Measurements from ENCODE around the gene LBX2.

LBX2 gene

DNA sequence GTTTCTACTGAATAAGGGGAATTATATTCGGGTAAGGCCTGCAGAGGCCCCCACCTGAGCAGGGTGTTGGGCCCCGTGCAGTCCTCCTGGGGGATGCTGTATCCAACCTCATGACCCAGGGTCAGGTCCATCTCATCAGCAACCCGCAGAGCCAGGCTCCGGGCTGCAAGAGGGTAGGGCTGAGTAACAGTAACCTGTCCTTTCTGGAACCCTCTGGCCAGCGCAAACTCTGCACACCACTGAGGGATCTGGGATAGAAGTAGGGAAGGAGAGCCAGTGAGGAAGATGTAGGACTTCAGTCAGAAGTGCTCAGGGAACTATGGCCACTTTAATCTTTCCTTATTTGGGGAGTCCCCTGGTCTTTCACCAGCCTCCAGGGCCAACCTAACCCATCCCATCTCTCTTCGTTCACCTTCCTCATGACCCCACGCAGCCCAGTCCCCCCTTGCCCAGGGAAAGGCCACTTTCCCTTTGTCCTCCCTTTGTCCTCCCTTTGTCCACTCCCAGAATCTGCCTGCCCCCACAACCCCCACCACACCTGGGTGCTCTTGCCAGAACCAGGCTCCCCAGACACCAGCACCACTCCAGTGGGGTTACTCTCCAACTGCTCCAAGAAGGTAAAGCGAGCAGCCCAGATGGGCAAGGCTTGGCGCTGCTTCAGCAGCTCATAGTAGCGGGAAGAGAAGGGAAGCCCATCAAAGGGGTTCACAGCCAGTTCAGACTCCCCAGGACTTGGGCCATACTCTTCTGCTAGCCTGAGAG is 25.7 kb upstream of the LBX2 start:
- DNase-seq: no peak
- Histone ChIP-seq H3K36me3 (ENCODE audit: control insufficient read depth, insufficient read depth, low read length) (peaks cover 6% of the 10 kb centered on the region), H3K4me1 (ENCODE audit: control insufficient read depth, low read depth, low read length) (peaks cover 7% of the 10 kb centered on the region), H3K79me2 (ENCODE audit: control insufficient read depth, insufficient read depth, low read length) (peaks cover 16% of the 10 kb centered on the region), H3K56ac (ENCODE audit: low read length) (no peak overlapping the region), H2BK15ac (replicated peaks; ENCODE audit: low read depth) (no peak overlapping the region), H3K4me2 (ENCODE audit: low read length) (no peak overlapping the region), H3K18ac (ENCODE audit: low read length) (no peak overlapping the region), H2BK5ac (ENCODE audit: low read length) (no peak overlapping the region), H2BK120ac (ENCODE audit: low read depth, low read length) (no peak overlapping the region), H3K4ac (ENCODE audit: low read depth, low read length) (no peak overlapping the region), H2AK5ac (ENCODE audit: low read length) (no peak overlapping the region), H3K27me3 (ENCODE audit: insufficient read depth, low read length, poor library complexity) (no peaks in the 10 kb centered on the region), H4K8ac (ENCODE audit: low read depth, low read length) (no peak overlapping the region), H3K4me3 (ENCODE audit: low read length) (no peak overlapping the region), H4K5ac (ENCODE audit: low read length) (no peak overlapping the region), H3K23ac (ENCODE audit: low read length) (no peak overlapping the region), H3K9ac (ENCODE audit: low read length) (no peak overlapping the region), H3K79me1 (ENCODE audit: low read length) (peaks cover 16% of the 10 kb centered on the region), H3K27ac (ENCODE audit: low read depth, low read length) (no peak overlapping the region)
- WGBS (ENCODE audit: extremely low coverage, insufficient coverage, low lambda C conversion rate): no CpG with 5 or more reads among the region's 10 CpGs

DNA sequence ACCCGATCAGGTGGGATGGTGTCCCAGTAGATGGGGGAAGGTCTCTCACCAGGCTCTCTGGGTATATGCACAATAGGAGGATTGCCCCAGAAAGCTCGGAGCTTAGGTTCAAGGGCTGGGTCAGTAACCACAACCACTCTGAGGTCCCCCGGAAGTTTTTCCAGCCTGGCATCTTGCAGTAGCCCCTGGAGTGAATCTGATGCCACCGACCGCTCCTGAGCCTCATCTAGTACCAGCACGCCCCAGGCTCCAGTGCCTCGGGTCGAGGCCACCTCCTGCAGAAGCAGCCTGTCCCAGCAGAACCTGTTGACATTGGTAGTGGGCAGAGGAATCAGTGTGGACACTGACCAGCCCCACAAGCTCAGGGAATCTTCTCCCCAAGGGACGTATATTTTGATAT is 24.6 kb upstream of the LBX2 start:
- H3K4me1 ChIP-seq (ENCODE audit: control insufficient read depth, low read depth, low read length): peaks cover 7% of the 10 kb centered on the region
- no peak overlapping the region for H2AK5ac ChIP-seq (ENCODE audit: low read length)
- H4K8ac ChIP-seq (ENCODE audit: low read depth, low read length): no peak overlapping the region
- H3K27ac ChIP-seq (ENCODE audit: low read depth, low read length): no peak overlapping the region
- no peak overlapping the region for H3K9ac ChIP-seq (ENCODE audit: low read length)
- H3K23ac ChIP-seq (ENCODE audit: low read length): no peak overlapping the region
- H3K18ac ChIP-seq (ENCODE audit: low read length): no peak overlapping the region
- no peak overlapping the region for H3K4me3 ChIP-seq (ENCODE audit: low read length)
- H2BK15ac ChIP-seq (replicated peaks; ENCODE audit: low read depth): no peak overlapping the region
- no peak for DNase-seq
- peaks cover 14% of the 10 kb centered on the region for H3K79me2 ChIP-seq (ENCODE audit: control insufficient read depth, insufficient read depth, low read length)
- H3K56ac ChIP-seq (ENCODE audit: low read length): no peak overlapping the region
- no peak overlapping the region for H2BK120ac ChIP-seq (ENCODE audit: low read depth, low read length)
- H3K36me3 ChIP-seq (ENCODE audit: control insufficient read depth, insufficient read depth, low read length): peaks cover 6% of the 10 kb centered on the region
- no peak overlapping the region for H2BK5ac ChIP-seq (ENCODE audit: low read length)
- WGBS (ENCODE audit: extremely low coverage, insufficient coverage, low lambda C conversion rate): no CpG with 5 or more reads among the region's 9 CpGs
- H3K4me2 ChIP-seq (ENCODE audit: low read length): no peak overlapping the region
- no peak overlapping the region for H3K4ac ChIP-seq (ENCODE audit: low read depth, low read length)
- H3K79me1 ChIP-seq (ENCODE audit: low read length): peaks cover 14% of the 10 kb centered on the region
- H3K27me3 ChIP-seq (ENCODE audit: insufficient read depth, low read length, poor library complexity): peaks cover 9% of the 10 kb centered on the region
- H4K5ac ChIP-seq (ENCODE audit: low read length): no peak overlapping the region

DNA sequence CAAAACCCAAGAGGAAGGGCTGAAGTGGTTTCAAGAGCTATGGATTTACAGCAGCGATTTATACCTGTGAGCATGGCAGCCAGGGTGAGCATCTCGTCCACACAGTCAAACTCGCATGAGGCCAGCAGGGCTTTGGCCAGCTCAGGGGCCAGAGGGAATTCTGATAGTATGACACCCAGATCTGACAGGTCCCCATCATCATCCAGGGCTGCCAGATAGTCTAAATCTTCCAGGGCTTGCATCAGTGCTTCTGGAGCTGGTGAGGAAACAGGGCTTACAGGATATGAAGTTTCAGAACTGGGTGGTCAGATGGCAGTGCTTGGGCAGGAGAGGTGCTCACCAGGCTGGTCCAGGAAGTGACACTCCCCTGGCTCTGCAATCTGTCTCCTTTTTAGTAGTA is 23.1 kb upstream of the LBX2 start:
- Histone ChIP-seq H3K79me2 (ENCODE audit: control insufficient read depth, insufficient read depth, low read length) (no peaks in the 10 kb centered on the region), H3K4me1 (ENCODE audit: control insufficient read depth, low read depth, low read length) (no peaks in the 10 kb centered on the region), H3K4me3 (ENCODE audit: low read length) (no peak overlapping the region), H2BK120ac (ENCODE audit: low read depth, low read length) (no peak overlapping the region), H3K4me2 (ENCODE audit: low read length) (no peak overlapping the region), H2BK15ac (replicated peaks; ENCODE audit: low read depth) (no peak overlapping the region), H3K4ac (ENCODE audit: low read depth, low read length) (no peak overlapping the region), H3K18ac (ENCODE audit: low read length) (no peak overlapping the region), H2BK5ac (ENCODE audit: low read length) (no peak overlapping the region), H3K23ac (ENCODE audit: low read length) (no peak overlapping the region), H3K56ac (ENCODE audit: low read length) (no peak overlapping the region), H2AK5ac (ENCODE audit: low read length) (no peak overlapping the region), H4K8ac (ENCODE audit: low read depth, low read length) (no peak overlapping the region), H3K9ac (ENCODE audit: low read length) (no peak overlapping the region), H3K79me1 (ENCODE audit: low read length) (no peaks in the 10 kb centered on the region), H3K27ac (ENCODE audit: low read depth, low read length) (no peak overlapping the region), H4K5ac (ENCODE audit: low read length) (no peak overlapping the region), H3K27me3 (ENCODE audit: insufficient read depth, low read length, poor library complexity) (peaks cover 22% of the 10 kb centered on the region), H3K36me3 (ENCODE audit: control insufficient read depth, insufficient read depth, low read length) (peaks cover 4% of the 10 kb centered on the region)
- WGBS (ENCODE audit: extremely low coverage, insufficient coverage, low lambda C conversion rate): no CpG with 5 or more reads among the region's 3 CpGs
- no peak for DNase-seq

DNA sequence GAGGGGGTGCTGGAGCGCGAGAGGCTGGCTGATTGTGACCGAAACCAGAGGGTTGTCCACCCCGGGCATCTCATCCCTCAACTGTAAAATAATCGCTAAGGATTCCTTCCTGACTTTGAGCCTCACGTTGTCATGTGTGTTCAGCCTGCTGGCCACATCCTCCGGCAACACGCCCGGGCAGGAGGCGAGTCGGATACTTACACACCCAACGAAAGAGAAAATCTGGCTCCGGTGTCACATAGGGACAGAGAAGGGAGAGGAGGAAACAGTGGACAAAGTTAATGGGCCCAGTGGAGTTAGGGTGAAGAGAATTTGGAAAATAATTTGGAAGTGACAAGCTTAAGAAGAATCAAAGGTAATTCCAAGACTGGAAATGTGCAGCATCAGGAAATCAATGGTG is 17.2 kb upstream of the LBX2 start:
- H3K56ac ChIP-seq (ENCODE audit: low read length): no peak overlapping the region
- H3K4me1 ChIP-seq (ENCODE audit: control insufficient read depth, low read depth, low read length): peaks cover 3% of the 10 kb centered on the region
- no peak overlapping the region for H3K4me2 ChIP-seq (ENCODE audit: low read length)
- no peak overlapping the region for H3K23ac ChIP-seq (ENCODE audit: low read length)
- no CpG with 5 or more reads among the region's 13 CpGs for WGBS (ENCODE audit: extremely low coverage, insufficient coverage, low lambda C conversion rate)
- H3K27me3 ChIP-seq (ENCODE audit: insufficient read depth, low read length, poor library complexity): peaks cover 68% of the 10 kb centered on the region
- H3K36me3 ChIP-seq (ENCODE audit: control insufficient read depth, insufficient read depth, low read length): no peaks in the 10 kb centered on the region
- no peaks in the 10 kb centered on the region for H3K79me2 ChIP-seq (ENCODE audit: control insufficient read depth, insufficient read depth, low read length)
- no peak overlapping the region for H4K8ac ChIP-seq (ENCODE audit: low read depth, low read length)
- H3K4me3 ChIP-seq (ENCODE audit: low read length): no peak overlapping the region
- no peak overlapping the region for H3K4ac ChIP-seq (ENCODE audit: low read depth, low read length)
- H4K5ac ChIP-seq (ENCODE audit: low read length): no peak overlapping the region
- no peak overlapping the region for H3K9ac ChIP-seq (ENCODE audit: low read length)
- no peak overlapping the region for H2BK5ac ChIP-seq (ENCODE audit: low read length)
- H3K18ac ChIP-seq (ENCODE audit: low read length): no peak overlapping the region
- no peak overlapping the region for H2AK5ac ChIP-seq (ENCODE audit: low read length)
- no peak overlapping the region for H2BK120ac ChIP-seq (ENCODE audit: low read depth, low read length)
- H3K79me1 ChIP-seq (ENCODE audit: low read length): no peaks in the 10 kb centered on the region
- no peak overlapping the region for H3K27ac ChIP-seq (ENCODE audit: low read depth, low read length)
- no peak overlapping the region for H2BK15ac ChIP-seq (replicated peaks; ENCODE audit: low read depth)
- no peak for DNase-seq

DNA sequence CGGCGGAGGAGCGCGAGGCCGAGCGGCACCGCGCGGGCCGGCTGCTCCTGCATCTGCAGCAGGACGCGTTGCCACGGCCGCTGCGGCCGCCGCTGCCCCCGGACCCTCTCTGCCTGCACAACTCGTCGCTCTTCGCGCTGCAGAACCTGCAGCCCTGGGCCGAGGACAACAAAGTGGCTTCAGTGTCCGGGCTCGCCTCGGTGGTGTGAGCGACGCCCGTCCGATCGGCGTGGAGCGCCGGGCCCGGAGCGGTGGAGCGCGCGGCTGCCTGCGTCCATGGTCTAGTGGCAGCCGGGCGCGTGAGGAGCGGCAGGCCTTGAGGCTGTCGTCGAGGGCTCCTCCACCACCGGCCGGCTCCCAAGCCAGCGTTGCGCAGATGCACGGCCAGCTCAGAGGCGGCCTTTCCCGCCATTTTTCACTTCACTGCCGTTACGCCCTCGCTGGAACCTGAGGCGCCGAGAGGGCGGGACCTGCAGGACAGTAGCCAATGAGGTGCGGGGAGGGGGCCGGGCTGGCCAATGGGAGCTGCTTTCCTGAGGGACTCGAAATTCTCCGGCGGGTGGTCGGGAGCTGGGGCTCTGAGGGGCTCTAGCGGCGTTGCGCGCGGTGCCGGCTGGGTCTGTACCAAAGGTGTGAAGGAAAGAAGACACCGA is 16.7 kb upstream of the LBX2 start:
- no CpG with 5 or more reads among the region's 72 CpGs for WGBS (ENCODE audit: extremely low coverage, insufficient coverage, low lambda C conversion rate)
- Histone ChIP-seq H4K5ac (ENCODE audit: low read length) (no peak overlapping the region), H3K4me1 (ENCODE audit: control insufficient read depth, low read depth, low read length) (peaks cover 3% of the 10 kb centered on the region), H3K27me3 (ENCODE audit: insufficient read depth, low read length, poor library complexity) (peaks cover 73% of the 10 kb centered on the region), H2BK15ac (replicated peaks; ENCODE audit: low read depth) (no peak overlapping the region), H3K56ac (ENCODE audit: low read length) (peak overlapping the region; percentile 67), H3K18ac (ENCODE audit: low read length) (no peak overlapping the region), H3K27ac (ENCODE audit: low read depth, low read length) (no peak overlapping the region), H3K4me3 (ENCODE audit: low read length) (no peak overlapping the region), H3K4me2 (ENCODE audit: low read length) (no peak overlapping the region), H3K79me1 (ENCODE audit: low read length) (no peaks in the 10 kb centered on the region), H3K36me3 (ENCODE audit: control insufficient read depth, insufficient read depth, low read length) (no peaks in the 10 kb centered on the region), H3K4ac (ENCODE audit: low read depth, low read length) (no peak overlapping the region), H3K79me2 (ENCODE audit: control insufficient read depth, insufficient read depth, low read length) (no peaks in the 10 kb centered on the region), H2BK5ac (ENCODE audit: low read length) (no peak overlapping the region), H2AK5ac (ENCODE audit: low read length) (no peak overlapping the region), H3K9ac (ENCODE audit: low read length) (peak overlapping the region; percentile 13), H3K23ac (ENCODE audit: low read length) (no peak overlapping the region), H4K8ac (ENCODE audit: low read depth, low read length) (no peak overlapping the region), H2BK120ac (ENCODE audit: low read depth, low read length) (no peak overlapping the region)
- DNase-seq: peak; percentile 88
